ENCODE results near the gene BICD1.

DNA sequence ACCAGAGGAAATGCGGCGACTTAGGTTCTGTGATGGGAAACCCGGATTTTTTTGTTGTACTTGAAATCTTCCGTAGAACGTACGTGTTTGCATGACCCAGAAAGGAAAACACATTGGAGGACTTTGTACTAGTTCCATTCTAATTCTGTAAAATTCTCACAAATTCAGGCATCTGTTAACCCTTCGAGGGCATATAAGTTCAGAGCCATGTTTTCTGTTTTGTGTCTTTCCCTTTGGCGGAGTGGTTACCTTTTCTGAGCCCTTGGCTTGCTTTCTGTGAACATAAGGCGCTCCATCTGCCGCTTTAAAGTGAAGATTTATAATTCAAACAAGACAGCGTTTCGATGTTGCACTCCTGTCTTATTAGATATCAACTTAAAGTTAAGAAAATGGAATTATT, 34.2 kb downstream of the BICD1 start:
- TF ChIP-seq POLR2A (IDR thresholded peaks at IDR 0.05; ENCODE audit: low read length) (no peak), GATA1 (IDR thresholded peaks at IDR 0.05; ENCODE audit: low read depth, low read length) (no peak)

Data from erythroblast (primary cell).